Epithelial cell of esophagus (primary cell): ENCODE data around the gene GIMAP7.

Experiments
- DNase-seq: peaks from one replicate; pipeline ENCODE4 v3.0.0; 2010; ENCODE audit warnings: low read depth
- H3K4me3 ChIP-seq: 2 replicates; pipeline ENCODE4 v1.5.1; 2011; ENCODE audit warnings: mild to moderate bottlenecking, low read length, control low read depth
- TF ChIP-seq, protein P1 (sequence below): IDR thresholded peaks from 2 replicates; pipeline ENCODE4 v1.5.1; 2011; ENCODE audit warnings: low read depth, mild to moderate bottlenecking, low read length, control low read depth, inconsistent platforms; ENCODE audit not compliant: insufficient read depth; ENCODE audit errors: missing control alignments

Gene GIMAP7

DNA sequence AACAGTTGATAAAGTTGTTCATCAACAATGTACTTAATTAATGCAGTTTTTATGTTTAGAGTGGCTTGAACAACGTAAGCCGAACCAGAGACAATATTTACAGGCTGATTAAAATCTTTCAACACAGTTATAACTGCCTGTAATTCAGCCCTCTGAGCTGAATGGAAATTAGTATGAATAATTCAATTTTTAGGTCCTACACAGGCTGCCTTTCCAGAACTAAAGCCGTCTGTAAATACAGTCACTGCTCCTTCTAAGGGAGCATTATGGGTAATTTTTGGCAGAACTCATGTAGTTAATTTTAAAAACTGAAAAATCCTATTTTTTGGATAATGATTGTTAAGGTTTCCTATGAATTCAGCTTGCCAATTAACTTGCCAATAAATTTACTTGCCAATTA, 49.9 kb downstream of the GIMAP7 start:
- TF ChIP-seq, protein P1, sequence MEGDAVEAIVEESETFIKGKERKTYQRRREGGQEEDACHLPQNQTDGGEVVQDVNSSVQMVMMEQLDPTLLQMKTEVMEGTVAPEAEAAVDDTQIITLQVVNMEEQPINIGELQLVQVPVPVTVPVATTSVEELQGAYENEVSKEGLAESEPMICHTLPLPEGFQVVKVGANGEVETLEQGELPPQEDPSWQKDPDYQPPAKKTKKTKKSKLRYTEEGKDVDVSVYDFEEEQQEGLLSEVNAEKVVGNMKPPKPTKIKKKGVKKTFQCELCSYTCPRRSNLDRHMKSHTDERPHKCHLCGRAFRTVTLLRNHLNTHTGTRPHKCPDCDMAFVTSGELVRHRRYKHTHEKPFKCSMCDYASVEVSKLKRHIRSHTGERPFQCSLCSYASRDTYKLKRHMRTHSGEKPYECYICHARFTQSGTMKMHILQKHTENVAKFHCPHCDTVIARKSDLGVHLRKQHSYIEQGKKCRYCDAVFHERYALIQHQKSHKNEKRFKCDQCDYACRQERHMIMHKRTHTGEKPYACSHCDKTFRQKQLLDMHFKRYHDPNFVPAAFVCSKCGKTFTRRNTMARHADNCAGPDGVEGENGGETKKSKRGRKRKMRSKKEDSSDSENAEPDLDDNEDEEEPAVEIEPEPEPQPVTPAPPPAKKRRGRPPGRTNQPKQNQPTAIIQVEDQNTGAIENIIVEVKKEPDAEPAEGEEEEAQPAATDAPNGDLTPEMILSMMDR: no peak
- H3K4me3 ChIP-seq: no peak overlapping the region
- no peak for DNase-seq

DNA sequence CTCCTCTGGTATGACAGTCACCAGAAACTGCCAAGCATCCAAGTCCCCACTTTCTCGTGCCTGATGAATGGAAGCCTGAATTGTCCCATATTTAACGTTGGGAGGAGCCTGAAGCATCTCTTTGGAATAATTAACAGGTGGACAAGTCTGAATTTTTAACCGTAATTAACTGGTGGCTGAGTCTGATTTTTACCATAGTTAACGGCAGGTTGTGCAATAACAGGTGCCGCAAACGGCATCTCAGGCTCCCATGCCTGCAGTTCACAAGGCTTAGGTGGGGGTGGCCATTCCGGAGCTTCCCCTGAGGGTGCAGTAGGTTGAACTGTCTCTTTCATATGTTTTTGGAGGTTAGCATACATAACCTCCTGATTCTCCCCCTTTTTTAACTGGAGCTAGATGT, 50.6 kb downstream of the GIMAP7 start:
- H3K4me3 ChIP-seq: no peak overlapping the region
- no peak for DNase-seq
- TF ChIP-seq, protein P1: no peak

DNA sequence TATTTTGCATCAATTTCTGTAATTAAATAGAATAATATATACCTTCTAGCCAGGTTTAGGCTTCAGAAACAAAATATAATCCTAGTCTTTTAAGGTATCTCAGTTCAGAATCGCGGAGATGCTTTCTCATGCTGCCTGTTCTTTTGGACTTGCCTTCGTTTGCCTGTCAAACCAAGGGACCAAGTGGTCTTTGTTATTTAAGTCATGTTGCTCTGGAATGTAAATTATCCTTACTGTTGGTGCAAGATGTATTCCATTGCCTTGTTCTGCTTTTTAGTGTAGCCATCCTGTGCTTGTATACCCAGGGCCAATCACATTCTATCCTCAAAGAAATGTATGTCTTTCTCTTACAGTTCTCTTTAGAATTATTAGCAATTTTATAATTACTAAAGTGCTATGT, 51.5 kb downstream of the GIMAP7 start:
- TF ChIP-seq, protein P1: no peak
- DNase-seq: no peak
- H3K4me3 ChIP-seq: no peak overlapping the region

DNA sequence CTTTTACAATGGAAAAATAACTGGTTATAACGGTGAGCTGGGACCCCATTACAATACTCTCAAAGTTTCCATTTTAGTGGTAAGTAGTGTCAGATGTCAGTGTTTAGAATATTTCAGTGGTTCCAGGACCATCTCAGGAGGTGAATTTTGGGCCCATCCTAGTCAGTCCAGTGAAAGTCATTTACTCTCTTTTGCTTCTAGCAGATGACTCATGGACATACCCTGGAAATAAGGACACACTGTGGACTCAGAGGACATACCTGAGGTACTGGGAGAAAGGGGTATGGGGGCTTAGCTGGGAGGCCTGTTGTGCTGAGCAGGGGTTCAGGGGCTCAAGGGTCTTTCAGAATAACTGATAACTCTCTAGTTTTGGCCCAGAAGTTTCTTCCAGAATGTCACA, 51.9 kb downstream of the GIMAP7 start:
- no peak overlapping the region for H3K4me3 ChIP-seq
- no peak for DNase-seq

DNA sequence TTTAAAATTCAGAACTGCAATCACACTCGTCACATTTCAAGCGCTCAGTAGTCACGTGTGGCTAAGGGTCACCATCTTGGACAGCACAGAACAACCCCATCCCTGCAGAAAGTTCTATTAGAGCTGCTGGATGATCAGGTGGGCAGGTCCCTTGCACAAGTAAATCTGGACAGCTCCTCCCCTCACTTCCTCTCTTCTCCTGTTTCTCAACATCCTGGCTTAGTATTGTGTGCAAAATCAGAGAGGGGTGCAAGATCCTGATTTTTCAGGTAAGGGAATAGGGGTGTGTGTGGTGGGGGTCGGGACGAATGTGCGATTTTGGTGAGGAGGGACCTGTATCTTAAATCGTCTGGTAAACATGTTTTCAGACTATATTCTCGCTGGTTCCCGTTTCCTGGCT, 52.5 kb downstream of the GIMAP7 start, which contains the start of gene GIMAP4:
Gene GIMAP4, plus strand, starts transcription at position 222 of the 400 bp plus-strand sequence. CDS start 2,512 bp downstream, outside the sequence.
- no peak within 1 kb of the TSS for H3K4me3 ChIP-seq
- DNase-seq: no peak
- TF ChIP-seq, protein P1: no peak

More for the DNA sequence above, 51.9 kb downstream of the GIMAP7 start:
- TF ChIP-seq, protein P1: no peak

- no peak overlapping the region for H3K4me3 ChIP-seq
- TF ChIP-seq, protein P1: no peak
- DNase-seq: no peak
These were observed 53.2 kb downstream of the GIMAP7 start for GRCh38 chr7:150567871-150568301.

GRCh38 chr7:150568714-150569113, 54.0 kb downstream of the GIMAP7 start:
- H3K4me3 ChIP-seq: no peak overlapping the region
- no peak for DNase-seq
- TF ChIP-seq, protein P1: no peak
